GM23338 (cell line): Measurements from ENCODE around the gene TESK2. TPM values are rescaled to one million over a fixed set of nuclear protein-coding genes. Genes with fewer than 3 reads are reported as not detected.

Source experiments
- ATAC-seq: fragments of 200-7000 bp; cut with Tn5 transposase; 3 replicates; pipeline ENCODE4 v1.9.1; 2020
- DNase-seq: peaks from one replicate; pipeline ENCODE4 v3.0.0-alpha.2; 2015; ENCODE audit warnings: low spot score
- H2AFZ ChIP-seq: fragments of 200-600 bp; sonication (generic); 2 replicates; pipeline ENCODE4 v1.8.0; 2016; ENCODE audit warnings: antibody characterized with exemption, mild to moderate bottlenecking, moderate library complexity
- H3F3A ChIP-seq: fragments of 200-600 bp; sonication (generic); replicated peaks from 2 replicates; pipeline ENCODE4 v1.8.0; 2017; ENCODE audit warnings: antibody characterized with exemption, mixed run types, low read depth
- H3K27ac ChIP-seq: fragments of 200-600 bp; sonication (generic); 2 replicates; pipeline ENCODE4 v1.6.1; 2016; ENCODE audit warnings: low read depth
- H3K27me3 ChIP-seq: fragments of 200-600 bp; sonication (generic); 2 replicates; pipeline ENCODE4 v1.8.0; 2016; ENCODE audit warnings: mild to moderate bottlenecking, mixed run types, moderate library complexity; ENCODE audit not compliant: insufficient read depth
- H3K36me3 ChIP-seq: fragments of 200-600 bp; sonication (generic); 2 replicates; pipeline ENCODE4 v1.8.0; 2016; ENCODE audit warnings: mild to moderate bottlenecking; ENCODE audit not compliant: insufficient read depth
- H3K4me1 ChIP-seq: fragments of 200-600 bp; sonication (generic); 2 replicates; pipeline ENCODE4 v1.8.0; 2016; ENCODE audit warnings: mild to moderate bottlenecking, moderate library complexity; ENCODE audit not compliant: insufficient read depth
- H3K4me2 ChIP-seq: fragments of 200-600 bp; sonication (generic); 2 replicates; pipeline ENCODE4 v1.7.1; 2017; ENCODE audit warnings: mixed run types
- H3K4me3 ChIP-seq: fragments of 200-600 bp; sonication (generic); 2 replicates; pipeline ENCODE4 v1.6.1; 2016; ENCODE audit warnings: mixed run types
- H3K79me2 ChIP-seq: fragments of 200-600 bp; sonication (generic); replicated peaks from 2 replicates; pipeline ENCODE4 v1.8.0; 2017; ENCODE audit warnings: mild to moderate bottlenecking; ENCODE audit not compliant: insufficient read depth
- H3K9me2 ChIP-seq: fragments of 200-600 bp; sonication (generic); 2 replicates; pipeline ENCODE4 v1.8.0; 2017; ENCODE audit not compliant: insufficient read depth
- H4K20me1 ChIP-seq: fragments of 200-600 bp; sonication (generic); replicated peaks from 2 replicates; pipeline ENCODE4 v1.8.0; 2017; ENCODE audit warnings: mild to moderate bottlenecking; ENCODE audit not compliant: insufficient read depth
- H3K27ac Mint-ChIP-seq: 2 replicates; pipeline ENCODE4 v1.8.0; 2020; ENCODE audit warnings: inconsistent platforms, mild to moderate bottlenecking, moderate library complexity, mixed read lengths
- H3K27me3 Mint-ChIP-seq: 3 replicates; pipeline ENCODE4 v1.8.0; 2022; ENCODE audit warnings: low read depth, mild to moderate bottlenecking, moderate library complexity, mixed read lengths, inconsistent platforms; ENCODE audit not compliant: insufficient read depth, poor library complexity
- H3K36me3 Mint-ChIP-seq: 3 replicates; pipeline ENCODE4 v1.8.0; 2021; ENCODE audit warnings: low read depth, mild to moderate bottlenecking, inconsistent platforms, moderate library complexity, mixed read lengths
- H3K4me1 Mint-ChIP-seq: 3 replicates; pipeline ENCODE4 v1.8.0; 2020; ENCODE audit warnings: mild to moderate bottlenecking, inconsistent platforms, mixed read lengths
- H3K4me3 Mint-ChIP-seq: 3 replicates; pipeline ENCODE4 v1.8.0; 2021; ENCODE audit warnings: moderate library complexity, mild to moderate bottlenecking, inconsistent platforms, mixed read lengths
- H3K9me3 Mint-ChIP-seq: 3 replicates; pipeline ENCODE4 v1.8.0; 2020; ENCODE audit warnings: moderate library complexity, mild to moderate bottlenecking, inconsistent platforms, mixed read lengths
- ZNF331 ChIP-seq: fragments of 250-450 bp; sonication (Bioruptor Pico); IDR thresholded peaks from 2 replicates; pipeline ENCODE4 v1.5.0; 2020; ENCODE audit warnings: low read depth, mild to moderate bottlenecking, moderate library complexity
- ZNF462 ChIP-seq: fragments of 250-450 bp; sonication (Bioruptor Pico); IDR thresholded peaks from 2 replicates; pipeline ENCODE4 v1.5.0; 2020; ENCODE audit warnings: mild to moderate bottlenecking, moderate library complexity
- polyA plus RNA-seq: library from polyadenylated mRNA; unstranded; fragments of >200 nt; fragmentation: Nextera tagmentation; extraction: Ambion mirVana; gene quantifications from 2 replicates; pipeline ENCODE4 v1.2.1, GENCODE V29; 2016
- total RNA-seq: library from RNA; depleted of rRNA; stranded (reverse); fragments of >200 nt; shearing (Covaris generic); gene quantifications from 2 replicates; pipeline ENCODE4 v1.2.3, GENCODE V29; 2014
- TF ChIP-seq, protein P1 (sequence below): IDR thresholded peaks from one replicate; pipeline ENCODE4 v1.6.1; 2018; ENCODE audit warnings: antibody characterized with exemption; ENCODE audit not compliant: unreplicated experiment

The TESK2 gene
- total and polyA plus RNA-seq, 2 experiments from 2014 or later: 5.2 to 14.0 TPM

DNA sequence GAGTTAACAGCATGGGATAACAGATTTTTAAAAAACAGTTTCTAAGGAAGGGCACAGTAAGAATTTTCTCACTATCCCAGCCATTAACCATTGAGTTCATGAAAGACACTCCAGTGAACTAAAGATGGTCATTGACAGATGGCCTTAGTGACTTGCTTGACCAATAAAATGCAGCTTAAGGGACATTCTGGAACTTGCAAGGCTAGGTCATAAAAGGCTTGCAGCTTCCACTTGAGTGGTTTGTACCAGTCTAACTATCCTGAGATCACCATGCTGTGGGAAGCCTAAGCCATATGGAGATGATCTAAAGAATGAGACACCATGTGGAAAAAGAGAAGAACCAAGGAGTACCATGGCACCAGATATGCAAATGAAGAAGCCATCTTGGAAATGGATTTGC lies 112.8 kb downstream of the TESK2 start:
- no peak overlapping the region for H3K4me3 ChIP-seq
- H3K27ac ChIP-seq: no peak overlapping the region
- no peaks in the 10 kb centered on the region for H3K4me1 ChIP-seq
- H3K9me2 ChIP-seq: no peaks in the 10 kb centered on the region
- ATAC-seq (no peak), DNase-seq (no peak)
- TF ChIP-seq ZNF462 (CRISPR knock-in tag) (no peak), ZNF331 (CRISPR knock-in tag) (no peak)
- TF ChIP-seq, protein P1, sequence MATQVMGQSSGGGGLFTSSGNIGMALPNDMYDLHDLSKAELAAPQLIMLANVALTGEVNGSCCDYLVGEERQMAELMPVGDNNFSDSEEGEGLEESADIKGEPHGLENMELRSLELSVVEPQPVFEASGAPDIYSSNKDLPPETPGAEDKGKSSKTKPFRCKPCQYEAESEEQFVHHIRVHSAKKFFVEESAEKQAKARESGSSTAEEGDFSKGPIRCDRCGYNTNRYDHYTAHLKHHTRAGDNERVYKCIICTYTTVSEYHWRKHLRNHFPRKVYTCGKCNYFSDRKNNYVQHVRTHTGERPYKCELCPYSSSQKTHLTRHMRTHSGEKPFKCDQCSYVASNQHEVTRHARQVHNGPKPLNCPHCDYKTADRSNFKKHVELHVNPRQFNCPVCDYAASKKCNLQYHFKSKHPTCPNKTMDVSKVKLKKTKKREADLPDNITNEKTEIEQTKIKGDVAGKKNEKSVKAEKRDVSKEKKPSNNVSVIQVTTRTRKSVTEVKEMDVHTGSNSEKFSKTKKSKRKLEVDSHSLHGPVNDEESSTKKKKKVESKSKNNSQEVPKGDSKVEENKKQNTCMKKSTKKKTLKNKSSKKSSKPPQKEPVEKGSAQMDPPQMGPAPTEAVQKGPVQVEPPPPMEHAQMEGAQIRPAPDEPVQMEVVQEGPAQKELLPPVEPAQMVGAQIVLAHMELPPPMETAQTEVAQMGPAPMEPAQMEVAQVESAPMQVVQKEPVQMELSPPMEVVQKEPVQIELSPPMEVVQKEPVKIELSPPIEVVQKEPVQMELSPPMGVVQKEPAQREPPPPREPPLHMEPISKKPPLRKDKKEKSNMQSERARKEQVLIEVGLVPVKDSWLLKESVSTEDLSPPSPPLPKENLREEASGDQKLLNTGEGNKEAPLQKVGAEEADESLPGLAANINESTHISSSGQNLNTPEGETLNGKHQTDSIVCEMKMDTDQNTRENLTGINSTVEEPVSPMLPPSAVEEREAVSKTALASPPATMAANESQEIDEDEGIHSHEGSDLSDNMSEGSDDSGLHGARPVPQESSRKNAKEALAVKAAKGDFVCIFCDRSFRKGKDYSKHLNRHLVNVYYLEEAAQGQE: no peak
- H3K4me2 ChIP-seq: no peak overlapping the region
- no peak overlapping the region for H2AFZ ChIP-seq
- Mint-ChIP-seq H3K9me3 (no peaks in the 10 kb centered on the region), H3K4me3 (no peak overlapping the region), H3K27ac (no peak overlapping the region), H3K27me3 (no peaks in the 10 kb centered on the region), H3K4me1 (no peaks in the 10 kb centered on the region), H3K36me3 (no peaks in the 10 kb centered on the region)
- H3F3A ChIP-seq: no peaks in the 10 kb centered on the region
- no peaks in the 10 kb centered on the region for H3K27me3 ChIP-seq
- no peaks in the 10 kb centered on the region for H3K79me2 ChIP-seq
- no peaks in the 10 kb centered on the region for H4K20me1 ChIP-seq
- no peaks in the 10 kb centered on the region for H3K36me3 ChIP-seq
